NCI-H774 (cell line): ENCODE results near the gene WNT9A.
"Not testable (repeated sequence)": the region's sequence is repeated elsewhere in the genome, so short reads cannot be mapped to it uniquely, and the experiment has no call there.

Experiments used
- DNase-seq: peaks from one replicate; lab custom pipeline; 2025; lab: John Stamatoyannopoulos, UW

The WNT9A gene

DNA sequence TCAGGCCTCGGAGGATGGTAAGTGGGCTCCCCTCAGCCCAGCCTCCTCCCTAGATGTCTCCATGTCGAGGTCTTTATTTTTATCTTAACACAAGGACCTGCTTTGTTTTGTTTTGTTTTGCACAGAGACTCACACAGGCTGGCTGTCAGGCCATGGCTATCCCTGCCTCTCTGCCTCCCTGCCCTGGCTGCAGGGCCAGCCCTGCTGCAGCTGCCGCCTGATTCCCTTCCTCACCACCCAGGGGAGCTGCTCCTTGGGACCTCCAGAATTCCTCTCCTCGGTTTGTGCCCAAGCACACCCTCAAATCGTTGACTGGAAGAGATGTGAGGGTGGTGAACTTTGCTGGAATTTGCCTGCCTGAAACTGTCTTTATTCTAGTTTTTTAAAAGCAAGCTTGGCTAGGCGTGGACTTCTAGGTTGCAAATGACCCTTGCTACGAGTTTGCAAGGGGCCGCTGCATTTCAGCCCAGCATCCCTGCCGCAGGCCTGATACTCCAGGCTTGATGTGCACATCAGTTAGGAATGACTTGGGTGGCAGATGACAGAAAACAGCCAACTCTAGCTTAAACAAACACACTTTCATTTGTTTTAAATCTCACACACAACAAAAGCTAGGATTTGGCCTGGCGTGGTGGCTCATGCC, 37.1 kb downstream of the WNT9A start:
- DNase-seq: no peak

DNA sequence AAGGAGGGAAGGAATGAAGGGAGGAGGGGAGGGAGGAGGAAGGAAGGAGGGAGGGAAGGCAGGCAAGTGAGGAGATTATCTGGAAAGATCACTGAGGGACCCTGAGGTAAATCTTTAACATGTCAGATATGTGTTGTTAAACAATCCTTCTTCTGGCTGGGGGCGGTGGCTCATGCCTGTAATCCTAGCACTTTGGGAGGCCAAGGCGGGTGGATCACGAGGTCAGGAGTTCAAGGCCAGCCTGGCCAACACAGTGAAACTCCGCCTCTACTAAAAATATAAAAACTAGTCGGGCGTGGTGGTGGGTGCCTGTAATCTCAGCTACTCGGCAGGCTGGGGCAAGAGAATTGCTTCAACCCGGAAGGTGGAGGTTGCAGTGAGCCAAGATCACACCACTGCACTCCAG, 37.8 kb downstream of the WNT9A start:
- DNase-seq: not testable (repeated sequence)

DNA sequence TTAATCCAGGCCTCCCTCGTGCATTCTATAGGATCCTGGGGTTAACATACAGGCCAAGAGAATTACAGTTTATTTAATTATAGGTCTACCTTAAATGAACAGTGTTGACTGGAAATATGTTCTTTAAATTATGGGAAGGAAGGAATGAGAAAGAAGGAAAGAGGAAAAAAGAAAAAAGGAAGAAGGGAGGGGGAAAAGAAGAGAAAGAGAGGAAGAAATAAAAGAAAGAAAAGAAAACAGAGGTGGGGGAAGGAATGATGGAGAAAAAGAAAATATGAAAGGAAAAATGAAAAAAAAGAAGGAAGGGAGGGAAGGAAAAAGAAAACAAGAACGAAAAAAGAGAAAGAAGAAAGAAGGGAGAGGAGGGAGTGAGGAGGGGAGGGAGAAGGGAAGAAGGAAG, 38.5 kb downstream of the WNT9A start:
- no peak for DNase-seq

DNA sequence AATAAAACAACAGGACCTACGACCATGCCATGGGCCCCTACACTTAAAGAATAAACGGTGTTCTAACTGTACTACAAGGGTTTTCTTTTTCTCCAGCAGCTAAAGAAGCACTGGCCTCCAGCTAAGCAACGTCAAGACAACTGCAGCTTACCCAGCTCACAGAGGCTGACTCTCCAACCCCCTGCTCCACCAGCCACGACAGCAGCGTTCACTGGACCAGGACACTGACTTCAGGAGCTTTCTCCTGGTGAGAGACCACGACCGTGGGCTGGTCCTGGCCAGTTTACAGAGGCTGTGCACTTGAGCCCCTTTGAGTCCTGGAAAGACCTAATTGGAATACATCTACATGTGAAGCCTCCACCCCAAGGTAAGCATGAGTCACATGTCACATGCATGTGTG, 39.4 kb downstream of the WNT9A start:
- DNase-seq: no peak

DNA sequence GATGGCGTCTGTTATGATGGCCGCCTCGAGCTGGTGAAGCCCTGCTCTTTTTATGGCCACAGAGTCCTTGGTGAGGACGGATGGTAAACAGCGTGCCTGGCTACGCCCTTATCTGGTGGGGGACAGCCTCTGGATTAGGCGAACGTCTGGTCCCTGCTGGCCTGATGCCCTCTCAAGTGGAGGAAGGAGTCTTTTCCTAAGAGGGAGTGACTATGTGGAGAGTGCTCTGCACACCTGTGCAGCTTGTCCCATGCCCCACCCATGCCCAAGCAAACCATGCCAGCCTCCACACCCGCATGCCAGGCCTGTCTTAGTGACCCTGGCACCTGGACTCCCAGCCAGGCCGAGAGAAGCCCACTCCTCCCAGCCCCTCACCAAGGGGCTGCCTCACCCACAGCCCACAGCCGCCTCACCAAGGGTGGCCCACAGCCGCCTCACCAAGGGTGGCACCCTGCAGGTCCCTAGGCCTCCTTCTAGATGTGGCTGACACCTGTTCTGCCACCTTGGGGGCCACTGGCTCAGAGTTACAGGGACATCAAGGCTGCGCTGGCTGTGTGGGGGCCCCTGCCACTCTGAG, 40.2 kb downstream of the WNT9A start:
- no peak for DNase-seq

DNA sequence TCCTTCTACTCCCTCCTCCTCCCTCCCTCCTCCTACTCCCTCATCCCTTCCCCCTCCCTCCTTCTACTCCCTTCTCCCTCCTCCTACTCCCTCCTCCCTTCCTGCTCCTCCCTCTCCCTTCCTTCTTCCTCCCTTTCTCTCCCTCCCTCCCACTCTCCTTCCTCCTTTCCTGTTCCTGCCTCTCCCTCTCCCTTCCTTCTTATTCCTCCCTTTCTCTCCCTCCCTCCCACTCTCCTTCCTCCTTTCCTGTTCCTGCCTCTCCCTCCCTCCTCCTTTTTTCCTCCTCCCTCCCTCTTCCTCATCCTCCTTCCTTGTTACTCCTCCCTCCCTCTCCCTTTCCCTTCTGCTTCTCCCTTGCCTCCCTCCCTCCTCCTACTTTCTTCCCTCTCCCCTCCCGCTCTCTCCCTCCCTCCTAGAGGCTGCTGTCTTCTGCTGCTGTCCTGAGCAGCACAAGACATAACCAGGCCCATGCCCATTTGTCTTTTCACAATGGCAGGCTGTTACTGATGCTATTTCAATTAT, 41.1 kb downstream of the WNT9A start:
- no peak for DNase-seq

DNA sequence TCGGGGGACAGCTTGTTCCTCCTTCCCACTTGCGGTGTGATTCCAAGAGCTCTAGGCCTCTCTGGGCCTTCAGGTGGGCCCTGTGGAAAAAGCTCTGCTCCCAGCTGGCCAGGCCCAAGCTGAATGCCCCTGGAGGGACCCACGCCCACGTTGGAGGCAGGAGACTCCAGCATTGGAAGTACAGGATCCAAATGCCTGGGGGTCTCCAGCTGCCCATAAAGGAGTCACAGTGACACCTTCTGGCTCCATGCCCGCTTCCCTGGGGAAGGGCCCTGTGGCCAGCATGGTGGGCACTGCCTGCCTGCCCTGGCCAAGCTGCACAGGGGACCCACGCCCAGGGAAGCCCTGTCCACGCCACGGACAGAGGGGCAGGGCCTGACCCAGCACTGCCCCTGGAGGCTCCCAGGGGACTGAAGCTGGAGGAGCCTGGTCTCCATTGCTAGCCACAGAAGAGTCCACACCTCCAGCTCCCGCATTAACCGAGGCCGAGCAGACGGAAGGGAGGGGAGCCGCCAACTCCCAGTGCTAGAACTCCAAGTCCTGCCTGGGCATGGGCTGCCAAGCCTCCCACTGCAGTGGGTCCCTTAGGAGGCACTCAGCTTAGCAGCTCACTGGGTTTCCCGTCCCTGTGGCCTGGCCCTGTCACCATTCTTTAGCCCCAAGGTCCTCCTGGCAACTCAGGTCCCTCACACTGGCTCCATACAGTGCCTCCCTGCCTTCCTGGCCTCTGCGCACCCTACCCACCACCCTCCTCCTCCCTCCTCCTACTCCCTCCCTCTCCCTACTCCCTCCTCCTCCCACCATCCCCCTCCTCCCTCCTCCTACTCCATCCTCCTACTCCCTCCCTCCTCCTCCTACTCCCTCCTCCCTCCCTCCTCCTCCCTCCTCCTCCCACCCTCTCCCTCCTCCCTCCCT, 41.9 kb downstream of the WNT9A start:
- DNase-seq: no peak

DNA sequence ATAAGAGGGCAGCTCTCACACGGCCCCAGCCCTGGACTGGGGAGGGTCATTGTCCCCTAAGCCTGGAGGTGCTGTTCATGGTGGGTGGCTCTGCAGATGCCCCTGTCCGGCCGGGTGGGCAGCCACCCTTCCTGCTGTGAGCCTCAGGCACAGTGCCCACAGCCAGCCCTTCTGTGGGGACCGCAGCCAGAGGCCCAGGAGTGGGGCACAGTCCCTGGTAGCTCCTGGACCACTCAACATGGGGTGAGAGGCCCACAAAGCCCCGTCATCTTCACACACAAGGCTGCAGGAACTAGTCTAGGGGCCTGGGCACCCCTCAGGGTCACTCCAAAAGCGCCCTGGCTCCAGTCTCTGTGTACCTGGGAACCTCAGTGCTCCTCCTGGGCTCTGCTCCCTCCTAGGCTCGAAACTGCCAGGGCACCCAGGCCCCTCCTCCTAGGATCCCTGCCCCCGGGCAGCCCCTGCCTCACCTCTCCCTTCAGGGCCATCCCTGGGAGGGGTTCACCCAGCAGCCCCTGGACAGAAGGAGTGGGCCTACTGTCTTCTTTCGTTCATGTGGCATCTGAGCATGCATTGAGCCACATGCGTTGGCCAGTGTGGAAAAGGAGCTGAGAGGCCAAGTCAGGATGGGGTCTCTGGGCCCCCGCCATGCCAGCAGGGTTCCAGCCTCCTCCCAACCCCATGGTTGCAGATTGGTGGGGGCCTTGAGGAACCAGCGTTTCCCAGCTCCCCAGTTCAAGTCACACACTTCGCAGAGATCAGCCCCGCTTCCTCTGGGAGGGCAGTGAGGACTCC, 43.0 kb downstream of the WNT9A start:
- DNase-seq: no peak

DNA sequence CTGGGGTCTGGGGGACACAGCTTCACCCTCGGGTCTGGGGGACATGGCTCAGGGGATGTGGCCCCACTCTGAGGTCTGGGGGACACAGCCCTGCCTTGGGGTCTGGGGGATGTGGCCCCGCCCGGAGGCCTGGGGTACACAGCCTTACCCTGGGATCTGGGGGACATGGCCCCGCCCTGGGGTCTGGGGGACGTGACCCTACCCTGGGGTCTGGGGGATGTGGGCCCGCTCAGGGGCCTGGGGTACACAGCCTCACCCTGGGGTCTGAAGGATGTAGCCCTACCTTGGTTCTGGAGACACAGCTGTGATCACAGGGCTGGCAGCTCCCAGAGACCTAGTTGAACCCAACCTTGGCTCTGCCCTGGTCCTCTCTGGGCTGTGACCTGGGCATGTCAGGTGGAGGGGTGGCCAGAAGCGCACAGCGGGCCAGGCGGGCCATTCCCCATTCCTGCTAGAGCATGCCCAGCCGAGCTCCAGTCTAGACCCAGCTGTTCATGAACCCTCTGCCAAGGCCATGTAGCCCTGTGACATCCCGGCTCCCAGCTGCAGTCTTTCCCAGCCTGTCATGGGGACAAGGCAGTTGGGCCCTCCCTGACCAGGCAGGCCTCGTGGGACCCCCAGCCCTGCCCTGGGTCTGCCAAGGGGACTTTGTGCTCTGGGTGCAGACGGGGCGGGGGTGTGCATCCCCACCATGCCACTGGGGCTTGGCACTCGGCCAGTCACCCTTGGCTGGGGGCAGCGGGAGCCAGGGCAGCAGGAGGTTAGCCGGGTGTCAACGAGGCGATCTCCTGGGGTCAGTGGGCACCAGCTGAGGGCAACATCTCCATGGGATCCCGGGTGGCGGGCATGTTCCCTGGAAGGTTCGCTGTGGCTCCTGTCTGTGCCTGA, 43.9 kb downstream of the WNT9A start:
- DNase-seq: no peak

DNA sequence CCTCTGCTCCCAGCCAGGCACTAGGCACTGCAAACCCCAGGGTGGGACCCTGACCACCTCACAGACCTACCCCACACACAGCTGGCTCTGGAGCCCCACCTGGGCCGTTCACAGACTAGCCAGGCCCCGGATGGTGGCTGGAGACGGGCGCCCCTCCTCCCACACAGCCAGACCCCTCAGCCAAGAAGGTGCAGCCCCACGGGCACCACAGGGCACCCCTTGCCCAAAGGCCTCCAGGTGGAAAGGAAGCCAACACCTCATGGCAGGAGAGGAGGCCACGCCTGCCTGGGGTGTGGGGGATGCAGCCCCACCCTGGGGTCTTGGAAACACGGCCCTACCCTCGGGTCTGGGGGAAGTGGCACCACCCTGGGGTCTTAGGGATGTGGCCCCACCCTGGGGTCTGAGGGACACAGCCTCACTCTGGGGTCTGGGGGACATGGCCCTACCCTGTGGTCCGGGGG, 44.6 kb downstream of the WNT9A start:
- no peak for DNase-seq

DNA sequence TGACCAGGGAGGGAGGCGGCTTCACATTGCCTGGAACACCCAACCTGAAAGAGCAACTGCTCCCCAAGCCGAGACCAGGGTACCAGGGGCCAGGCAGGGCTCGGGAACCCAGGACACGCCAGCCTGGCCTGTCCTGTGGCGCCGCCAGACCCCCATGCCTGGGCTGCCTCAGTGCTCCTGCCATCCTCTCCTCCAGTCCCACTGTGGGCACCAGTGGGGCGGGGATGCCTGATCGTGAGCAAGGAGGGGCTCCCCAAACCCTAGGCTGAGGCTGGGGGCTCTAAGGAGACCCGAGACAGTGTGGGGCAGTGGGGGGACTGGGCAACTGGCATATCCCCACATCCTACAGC, 45.1 kb downstream of the WNT9A start:
- no peak for DNase-seq

DNA sequence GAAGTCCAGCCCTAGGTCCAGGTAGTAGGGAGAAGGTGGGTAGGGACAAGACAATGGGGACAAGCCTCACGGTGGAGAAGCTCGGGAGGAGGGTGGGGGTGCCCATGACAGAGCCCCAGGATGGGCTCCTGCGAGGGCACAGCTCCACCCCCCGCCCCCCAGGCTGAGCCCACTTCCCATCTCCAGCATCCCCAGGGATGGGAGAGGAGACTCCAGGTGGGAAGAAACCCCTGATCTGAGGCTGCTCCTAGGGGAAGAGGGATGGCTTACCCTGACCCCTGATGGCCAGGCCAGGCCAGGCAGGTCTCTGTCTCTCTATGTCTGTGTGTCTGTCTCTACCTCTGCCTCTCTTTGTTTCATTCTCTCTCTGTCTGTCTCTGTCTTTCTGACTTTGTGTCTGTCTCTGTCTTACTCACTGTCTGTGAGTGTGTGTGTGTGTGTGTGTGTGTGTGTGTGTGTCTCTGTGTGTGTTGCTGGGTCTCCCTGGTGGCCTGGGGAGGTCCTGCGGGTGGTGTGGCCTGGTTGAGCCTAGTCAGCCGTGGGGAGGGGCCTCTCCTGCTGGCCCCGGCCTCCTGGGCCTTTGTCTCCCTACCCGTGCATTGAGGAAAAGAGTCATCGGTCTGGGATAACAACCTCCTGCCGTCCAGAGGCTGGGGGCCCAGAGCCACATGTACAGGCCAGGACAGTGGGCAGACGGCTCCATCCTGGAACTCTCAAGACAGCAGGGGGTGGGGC, 45.7 kb downstream of the WNT9A start:
- DNase-seq: no peak

DNA sequence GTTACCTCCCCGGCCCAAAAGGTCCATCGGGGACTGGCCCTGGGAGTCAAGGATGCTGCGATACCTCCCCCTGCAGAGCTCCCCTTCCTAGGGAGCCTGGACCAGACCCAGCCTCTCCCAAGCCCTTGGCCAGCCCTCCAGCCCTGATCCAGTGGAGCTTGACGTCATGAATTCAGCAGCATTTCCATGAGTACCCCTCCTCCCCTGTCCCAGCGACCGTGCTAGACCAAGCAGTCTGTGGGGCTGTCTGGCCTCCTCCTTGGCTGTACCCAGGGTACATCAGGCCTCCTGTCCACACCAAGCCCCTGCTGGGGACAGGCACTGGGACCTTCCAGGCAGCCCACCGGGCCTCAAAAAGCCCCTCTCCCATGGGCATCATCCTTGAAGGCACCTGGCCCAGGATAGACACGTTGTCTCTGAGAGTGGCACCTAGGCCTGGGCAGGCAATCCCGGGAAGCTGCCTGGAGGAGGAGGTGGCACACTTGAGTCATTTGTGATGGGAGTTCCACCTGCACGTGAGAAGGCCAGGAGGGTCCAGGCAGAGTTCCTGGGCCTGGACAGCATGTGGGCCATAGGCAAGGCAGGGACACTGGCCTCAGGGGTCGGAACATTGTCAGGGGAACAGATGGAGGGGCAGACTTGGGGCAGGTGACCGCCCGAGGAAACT, 46.4 kb downstream of the WNT9A start:
- DNase-seq: no peak

DNA sequence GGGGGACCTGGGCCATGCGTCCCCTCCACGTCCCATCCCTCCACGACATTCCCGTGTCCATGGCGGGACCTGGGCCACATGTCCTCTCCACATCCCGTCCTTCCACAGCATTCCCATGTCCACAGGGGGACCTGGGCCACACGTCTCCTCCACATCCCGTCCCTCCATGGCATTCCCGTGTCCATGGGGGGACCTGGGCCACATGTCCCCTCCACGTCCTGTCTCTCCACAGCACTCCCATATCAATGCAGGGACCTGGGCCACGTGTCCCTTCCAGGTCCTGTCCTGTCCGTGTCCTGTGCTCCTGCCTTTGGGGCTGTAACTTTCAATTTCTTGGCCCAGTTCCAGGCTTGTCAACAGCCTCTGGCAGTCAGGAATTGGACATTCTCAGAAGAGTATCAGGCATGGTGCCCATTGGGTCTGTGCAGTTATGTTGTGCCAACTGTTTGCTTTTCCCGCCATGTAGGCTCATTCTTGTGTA, 47.1 kb downstream of the WNT9A start:
- DNase-seq: no peak

DNA sequence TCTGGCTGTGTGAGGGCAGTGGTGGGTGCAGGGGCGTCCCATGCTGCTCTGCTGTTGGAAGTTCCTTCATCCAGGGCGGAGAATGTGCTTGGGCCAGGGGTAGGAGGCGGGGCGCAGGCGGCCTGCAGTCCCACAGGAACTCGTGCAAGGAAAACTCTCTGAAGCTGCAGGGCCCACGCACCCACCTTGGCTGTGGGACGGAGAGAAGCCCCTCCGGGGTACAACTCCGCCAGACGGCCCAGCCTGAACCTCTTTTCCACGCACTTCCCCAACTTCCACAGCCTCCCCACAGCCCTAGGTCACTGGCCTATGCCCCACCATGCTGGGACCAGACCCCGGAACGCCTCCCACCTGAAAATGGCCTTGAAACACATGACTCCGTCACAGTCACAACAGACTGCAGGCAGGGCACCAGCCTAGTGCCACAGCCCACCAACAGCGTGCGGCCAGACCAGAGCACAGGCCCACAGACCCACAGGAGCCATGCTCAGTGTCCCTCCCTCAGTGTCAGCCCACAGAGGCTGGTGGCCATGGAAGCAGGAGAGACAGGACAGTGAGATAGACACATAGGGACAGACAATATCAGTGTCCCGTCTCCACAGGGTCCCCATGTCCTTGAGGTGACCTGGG, 47.8 kb downstream of the WNT9A start:
- DNase-seq: no peak

DNA sequence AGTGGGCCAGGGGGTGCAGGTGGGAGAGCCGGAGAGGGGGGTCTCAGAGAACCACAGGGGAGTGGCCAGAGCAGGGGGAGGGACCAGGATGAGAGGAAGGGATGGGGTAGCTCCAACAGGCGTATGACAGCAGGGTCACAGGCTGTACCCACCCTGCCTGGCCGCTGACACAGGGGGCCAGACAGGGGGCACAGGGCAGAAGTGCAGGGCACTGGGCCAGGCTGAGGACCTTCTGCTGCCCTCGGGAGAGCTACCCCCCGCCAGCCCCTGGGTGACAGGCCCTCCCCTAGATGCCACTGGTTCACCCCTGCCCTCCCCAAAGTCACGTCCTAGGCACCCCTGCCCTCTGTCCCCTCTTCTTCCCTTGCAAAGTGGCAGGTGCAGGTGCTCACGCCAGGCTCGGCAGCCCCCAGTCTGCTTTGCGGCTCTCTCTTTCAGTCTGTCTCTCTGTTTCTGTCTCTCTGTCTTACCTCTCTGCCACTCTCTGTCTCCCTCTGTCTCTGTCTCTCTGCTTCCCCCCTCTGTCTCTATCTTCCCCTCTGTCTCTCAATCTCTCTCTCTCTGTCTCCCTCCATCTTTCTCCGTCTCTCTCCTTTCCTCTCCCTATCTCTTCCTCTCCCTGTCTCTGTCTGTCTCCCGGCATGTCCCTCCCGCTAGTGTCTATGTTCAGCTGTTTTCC, 48.5 kb downstream of the WNT9A start:
- DNase-seq: no peak

DNA sequence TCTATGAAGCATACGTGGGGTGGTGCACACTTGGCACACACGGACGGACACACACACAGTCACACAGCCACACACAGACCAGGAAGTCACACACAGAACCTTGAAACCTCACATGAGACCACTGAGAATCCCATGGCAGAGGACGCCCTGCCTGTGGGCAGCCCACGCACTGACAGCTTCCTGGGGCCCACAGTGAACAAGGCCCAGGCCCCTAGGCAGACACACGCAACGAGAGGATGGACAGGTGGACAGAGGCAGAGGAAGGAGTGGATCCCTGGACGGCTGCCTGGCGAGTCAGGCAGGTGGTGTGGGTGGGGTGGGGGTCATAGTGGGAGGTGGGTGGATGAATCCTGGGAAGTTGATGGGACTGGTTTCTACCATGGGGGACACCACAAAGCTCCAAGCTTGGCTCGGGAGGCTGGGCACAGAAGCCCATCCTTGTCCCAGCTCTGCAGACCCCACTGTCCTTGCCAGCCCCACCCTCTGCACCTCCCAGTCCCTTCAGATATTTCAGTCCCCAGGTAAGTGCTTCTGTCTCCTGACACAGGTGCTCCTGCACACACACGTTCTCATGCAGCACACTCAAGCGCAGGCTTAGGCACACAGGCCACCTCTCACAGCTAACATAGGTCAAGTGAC, 49.1 kb downstream of the WNT9A start:
- no peak for DNase-seq
